ENCODE data around the gene CENPN.

DNA sequence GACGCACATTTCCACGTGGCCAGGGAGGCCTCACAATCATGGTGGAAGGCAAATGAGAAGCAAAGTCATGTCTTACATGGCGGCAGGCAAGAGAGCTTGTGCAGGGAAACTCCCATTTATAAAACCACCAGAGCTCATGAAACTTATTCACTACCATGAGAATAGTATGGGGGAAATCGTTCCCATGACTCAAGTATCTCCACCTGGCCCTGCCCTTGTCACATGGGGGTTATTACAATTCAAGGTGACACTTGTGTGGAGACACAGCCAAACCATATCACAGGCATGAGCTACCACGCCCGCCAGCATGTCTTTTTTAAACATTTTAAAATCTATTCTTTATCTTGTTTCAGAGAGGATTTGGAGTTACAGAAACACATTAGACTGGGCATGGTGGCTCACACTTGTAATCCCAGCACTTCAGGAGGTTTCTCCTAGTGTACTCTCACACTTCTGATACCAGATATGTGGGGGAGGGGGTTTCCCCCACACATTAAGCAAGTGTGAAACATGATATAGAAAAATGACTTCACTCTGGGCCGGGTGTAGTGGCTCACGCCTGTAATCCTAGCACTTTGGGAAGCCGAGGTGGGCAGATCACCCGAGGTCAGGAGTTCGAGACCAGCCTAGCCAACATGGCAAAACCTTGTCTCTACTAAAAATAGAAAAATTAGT is 23.1 kb downstream of the CENPN start:
- TF ChIP-seq, protein P1, sequence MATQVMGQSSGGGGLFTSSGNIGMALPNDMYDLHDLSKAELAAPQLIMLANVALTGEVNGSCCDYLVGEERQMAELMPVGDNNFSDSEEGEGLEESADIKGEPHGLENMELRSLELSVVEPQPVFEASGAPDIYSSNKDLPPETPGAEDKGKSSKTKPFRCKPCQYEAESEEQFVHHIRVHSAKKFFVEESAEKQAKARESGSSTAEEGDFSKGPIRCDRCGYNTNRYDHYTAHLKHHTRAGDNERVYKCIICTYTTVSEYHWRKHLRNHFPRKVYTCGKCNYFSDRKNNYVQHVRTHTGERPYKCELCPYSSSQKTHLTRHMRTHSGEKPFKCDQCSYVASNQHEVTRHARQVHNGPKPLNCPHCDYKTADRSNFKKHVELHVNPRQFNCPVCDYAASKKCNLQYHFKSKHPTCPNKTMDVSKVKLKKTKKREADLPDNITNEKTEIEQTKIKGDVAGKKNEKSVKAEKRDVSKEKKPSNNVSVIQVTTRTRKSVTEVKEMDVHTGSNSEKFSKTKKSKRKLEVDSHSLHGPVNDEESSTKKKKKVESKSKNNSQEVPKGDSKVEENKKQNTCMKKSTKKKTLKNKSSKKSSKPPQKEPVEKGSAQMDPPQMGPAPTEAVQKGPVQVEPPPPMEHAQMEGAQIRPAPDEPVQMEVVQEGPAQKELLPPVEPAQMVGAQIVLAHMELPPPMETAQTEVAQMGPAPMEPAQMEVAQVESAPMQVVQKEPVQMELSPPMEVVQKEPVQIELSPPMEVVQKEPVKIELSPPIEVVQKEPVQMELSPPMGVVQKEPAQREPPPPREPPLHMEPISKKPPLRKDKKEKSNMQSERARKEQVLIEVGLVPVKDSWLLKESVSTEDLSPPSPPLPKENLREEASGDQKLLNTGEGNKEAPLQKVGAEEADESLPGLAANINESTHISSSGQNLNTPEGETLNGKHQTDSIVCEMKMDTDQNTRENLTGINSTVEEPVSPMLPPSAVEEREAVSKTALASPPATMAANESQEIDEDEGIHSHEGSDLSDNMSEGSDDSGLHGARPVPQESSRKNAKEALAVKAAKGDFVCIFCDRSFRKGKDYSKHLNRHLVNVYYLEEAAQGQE (IDR thresholded peaks at IDR 0.05): no peak
- TF ChIP-seq JUNB (IDR thresholded peaks at IDR 0.05): no peak
- TF ChIP-seq ZSCAN20 (CRISPR knock-in tag; IDR thresholded peaks at IDR 0.05): no peak
- TF ChIP-seq, protein P2, sequence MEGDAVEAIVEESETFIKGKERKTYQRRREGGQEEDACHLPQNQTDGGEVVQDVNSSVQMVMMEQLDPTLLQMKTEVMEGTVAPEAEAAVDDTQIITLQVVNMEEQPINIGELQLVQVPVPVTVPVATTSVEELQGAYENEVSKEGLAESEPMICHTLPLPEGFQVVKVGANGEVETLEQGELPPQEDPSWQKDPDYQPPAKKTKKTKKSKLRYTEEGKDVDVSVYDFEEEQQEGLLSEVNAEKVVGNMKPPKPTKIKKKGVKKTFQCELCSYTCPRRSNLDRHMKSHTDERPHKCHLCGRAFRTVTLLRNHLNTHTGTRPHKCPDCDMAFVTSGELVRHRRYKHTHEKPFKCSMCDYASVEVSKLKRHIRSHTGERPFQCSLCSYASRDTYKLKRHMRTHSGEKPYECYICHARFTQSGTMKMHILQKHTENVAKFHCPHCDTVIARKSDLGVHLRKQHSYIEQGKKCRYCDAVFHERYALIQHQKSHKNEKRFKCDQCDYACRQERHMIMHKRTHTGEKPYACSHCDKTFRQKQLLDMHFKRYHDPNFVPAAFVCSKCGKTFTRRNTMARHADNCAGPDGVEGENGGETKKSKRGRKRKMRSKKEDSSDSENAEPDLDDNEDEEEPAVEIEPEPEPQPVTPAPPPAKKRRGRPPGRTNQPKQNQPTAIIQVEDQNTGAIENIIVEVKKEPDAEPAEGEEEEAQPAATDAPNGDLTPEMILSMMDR (IDR thresholded peaks at IDR 0.05): no peak
- no peak for TF ChIP-seq POLR2AphosphoS2 (conservative IDR thresholded peaks at IDR 0.05; ENCODE audit: low read length)
- no peak for TF ChIP-seq EP300 (IDR thresholded peaks at IDR 0.05)
- no peak for TF ChIP-seq MAFK (IDR thresholded peaks at IDR 0.05; ENCODE audit: partially characterized antibody)
- TF ChIP-seq POLR2A (IDR thresholded peaks at IDR 0.05; ENCODE audit: low read length): no peak
- no peak for TF ChIP-seq CBX2 (IDR thresholded peaks at IDR 0.05; ENCODE audit: borderline replicate concordance, low read depth)
- TF ChIP-seq MAZ (IDR thresholded peaks at IDR 0.05; ENCODE audit: borderline replicate concordance, low read depth, low read length): no peak
- no peak for TF ChIP-seq BHLHE40 (IDR thresholded peaks at IDR 0.05; ENCODE audit: low read depth, low read length)
- TF ChIP-seq, protein P3, sequence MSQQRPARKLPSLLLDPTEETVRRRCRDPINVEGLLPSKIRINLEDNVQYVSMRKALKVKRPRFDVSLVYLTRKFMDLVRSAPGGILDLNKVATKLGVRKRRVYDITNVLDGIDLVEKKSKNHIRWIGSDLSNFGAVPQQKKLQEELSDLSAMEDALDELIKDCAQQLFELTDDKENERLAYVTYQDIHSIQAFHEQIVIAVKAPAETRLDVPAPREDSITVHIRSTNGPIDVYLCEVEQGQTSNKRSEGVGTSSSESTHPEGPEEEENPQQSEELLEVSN (IDR thresholded peaks at IDR 0.05; ENCODE audit: borderline replicate concordance, low read depth): no peak
- no peak for TF ChIP-seq SMC3 (IDR thresholded peaks at IDR 0.05)

Measured in A549 (cell line).